Astrocyte (in vitro differentiated cells and primary cell): Measurements from ENCODE around the gene MEGF10. TPM values are rescaled to one million over a fixed set of nuclear protein-coding genes. Genes with fewer than 3 reads are reported as not detected.

Experiments
- DNase-seq: peaks from one replicate; pipeline ENCODE4 v3.0.0-alpha.2; 2010; ENCODE audit warnings: low read depth
- FAIRE-seq: peaks from 2 replicates; lab custom pipeline; 2011; peaks lifted over from hg19 to GRCh38; lab: Jason Lieb, UNC
- H2AFZ ChIP-seq: 2 replicates; pipeline ENCODE4 v1.6.0; 2012; ENCODE audit warnings: low read depth, low read length, inconsistent platforms
- H3K27ac ChIP-seq: 2 replicates; pipeline ENCODE4 v1.5.1; 2011; ENCODE audit warnings: low read depth, low read length, inconsistent platforms
- H3K27me3 ChIP-seq: 2 replicates; pipeline ENCODE4 v1.6.0; 2011; ENCODE audit warnings: low read length, inconsistent platforms; ENCODE audit not compliant: insufficient read depth
- H3K36me3 ChIP-seq: 2 replicates; pipeline ENCODE4 v1.5.1; 2011; ENCODE audit warnings: low read length, inconsistent platforms; ENCODE audit not compliant: insufficient read depth
- H3K4me1 ChIP-seq: 2 replicates; pipeline ENCODE4 v1.5.1; 2011; ENCODE audit warnings: low read length, inconsistent platforms; ENCODE audit not compliant: insufficient read depth
- H3K4me2 ChIP-seq: 2 replicates; pipeline ENCODE4 v1.6.0; 2012; ENCODE audit warnings: low read length, inconsistent platforms
- H3K4me3 ChIP-seq: 2 replicates; pipeline ENCODE4 v1.5.1; 2011; ENCODE audit warnings: low read depth, mild to moderate bottlenecking, low read length, inconsistent platforms; ENCODE audit not compliant: insufficient read depth
- H3K79me2 ChIP-seq: 2 replicates; pipeline ENCODE4 v1.6.0; 2012; ENCODE audit warnings: mild to moderate bottlenecking, low read length, inconsistent platforms; ENCODE audit not compliant: insufficient read depth
- H3K9ac ChIP-seq: 2 replicates; pipeline ENCODE4 v1.6.0; 2012; ENCODE audit warnings: mild to moderate bottlenecking, low read length, inconsistent platforms
- H3K9me3 ChIP-seq: 2 replicates; pipeline ENCODE4 v1.5.1; 2012; ENCODE audit warnings: low read depth, mild to moderate bottlenecking, low read length, inconsistent platforms; ENCODE audit not compliant: insufficient read depth
- H4K20me1 ChIP-seq: 2 replicates; pipeline ENCODE4 v1.6.0; 2012; ENCODE audit warnings: low read length, inconsistent platforms; ENCODE audit not compliant: insufficient read depth
- H3K27ac Mint-ChIP-seq: one replicate; pipeline ENCODE4 v1.8.0; 2021; ENCODE audit warnings: mild to moderate bottlenecking, mixed read lengths; ENCODE audit not compliant: unreplicated experiment
- H3K27me3 Mint-ChIP-seq: one replicate; pipeline ENCODE4 v1.8.0; 2021; ENCODE audit warnings: low read depth, mixed read lengths; ENCODE audit not compliant: unreplicated experiment
- H3K36me3 Mint-ChIP-seq: one replicate; pipeline ENCODE4 v1.8.0; 2021; ENCODE audit warnings: low read depth, mixed read lengths; ENCODE audit not compliant: unreplicated experiment
- H3K4me1 Mint-ChIP-seq: one replicate; pipeline ENCODE4 v1.8.0; 2021; ENCODE audit warnings: low read depth, mixed read lengths; ENCODE audit not compliant: unreplicated experiment
- H3K4me3 Mint-ChIP-seq: one replicate; pipeline ENCODE4 v1.8.0; 2021; ENCODE audit warnings: mild to moderate bottlenecking, moderate library complexity, mixed read lengths; ENCODE audit not compliant: unreplicated experiment
- H3K9me3 Mint-ChIP-seq: one replicate; pipeline ENCODE4 v1.8.0; 2021; ENCODE audit warnings: mild to moderate bottlenecking, mixed read lengths; ENCODE audit not compliant: unreplicated experiment
- EZH2 ChIP-seq: IDR thresholded peaks from 2 replicates; pipeline ENCODE4 v1.6.1; 2012; ENCODE audit warnings: mild to moderate bottlenecking, low read length, inconsistent platforms; ENCODE audit not compliant: insufficient read depth
- total RNA-seq: library from RNA; stranded (reverse); gene quantifications from 2 replicates; pipeline ENCODE4 v1.2.1, GENCODE V29; 2021
- TF ChIP-seq, protein P1 (sequence below): IDR thresholded peaks from 2 replicates; pipeline ENCODE4 v1.5.1; 2011; ENCODE audit warnings: low read depth, mild to moderate bottlenecking, inconsistent platforms, low read length, moderate library complexity; ENCODE audit not compliant: insufficient read depth

MEGF10 gene
- total RNA-seq, 1 donor from 2014 or later: 15.8 TPM

DNA sequence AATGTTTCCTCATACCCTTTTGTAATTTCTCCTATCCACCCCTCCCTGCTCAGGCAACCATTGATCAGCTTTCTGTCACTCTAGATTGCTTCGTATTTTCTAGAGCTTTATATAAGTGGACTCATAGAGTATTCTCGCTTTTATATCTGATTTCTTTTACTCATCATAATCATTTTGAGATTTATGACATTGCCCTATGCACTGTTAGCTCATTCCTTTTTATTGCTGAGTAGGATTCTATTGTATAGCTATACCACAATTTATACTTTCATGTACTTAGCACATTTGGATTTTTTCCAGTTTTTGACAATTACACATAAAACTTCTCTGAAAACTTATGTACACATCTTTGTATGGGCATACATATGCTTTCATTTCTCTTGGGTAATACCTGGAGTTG, 68.9 kb downstream of the MEGF10 start:
- H3K27ac Mint-ChIP-seq: no peak overlapping the region

DNA sequence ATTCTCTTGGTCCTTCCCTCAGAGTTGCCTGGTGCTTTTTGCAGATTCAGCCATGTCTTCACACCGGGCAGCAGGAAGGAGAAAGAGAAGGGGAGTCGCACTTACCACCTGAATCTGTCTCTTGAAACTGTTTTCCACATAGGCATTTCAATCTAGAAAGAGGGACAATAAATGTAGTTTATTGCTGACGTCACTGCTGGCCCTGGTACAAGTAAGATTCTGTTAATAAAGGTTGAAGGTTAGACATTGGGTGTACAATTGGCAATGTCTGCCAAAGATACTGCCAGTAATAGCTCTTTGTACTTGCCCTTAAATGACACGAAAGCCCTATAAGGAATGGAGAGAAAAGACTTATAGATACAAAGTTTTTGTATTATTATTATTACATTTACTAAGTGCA, 72.8 kb downstream of the MEGF10 start:
- Histone ChIP-seq H3K4me3 (no peak overlapping the region), H3K4me1 (no peaks in the 10 kb centered on the region), H4K20me1 (no peaks in the 10 kb centered on the region), H3K79me2 (no peaks in the 10 kb centered on the region), H3K4me2 (no peak overlapping the region), H3K27ac (no peak overlapping the region), H3K27me3 (peaks cover 20% of the 10 kb centered on the region), H2AFZ (no peak overlapping the region), H3K36me3 (no peaks in the 10 kb centered on the region), H3K9ac (no peak overlapping the region), H3K9me3 (no peaks in the 10 kb centered on the region)
- Mint-ChIP-seq H3K4me1 (peaks cover 8% of the 10 kb centered on the region), H3K27me3 (no peaks in the 10 kb centered on the region), H3K27ac (no peak overlapping the region), H3K9me3 (no peaks in the 10 kb centered on the region), H3K4me3 (no peak overlapping the region), H3K36me3 (peaks cover 5% of the 10 kb centered on the region)
- FAIRE-seq (no peak), DNase-seq (no peak)
- TF ChIP-seq, protein P1, sequence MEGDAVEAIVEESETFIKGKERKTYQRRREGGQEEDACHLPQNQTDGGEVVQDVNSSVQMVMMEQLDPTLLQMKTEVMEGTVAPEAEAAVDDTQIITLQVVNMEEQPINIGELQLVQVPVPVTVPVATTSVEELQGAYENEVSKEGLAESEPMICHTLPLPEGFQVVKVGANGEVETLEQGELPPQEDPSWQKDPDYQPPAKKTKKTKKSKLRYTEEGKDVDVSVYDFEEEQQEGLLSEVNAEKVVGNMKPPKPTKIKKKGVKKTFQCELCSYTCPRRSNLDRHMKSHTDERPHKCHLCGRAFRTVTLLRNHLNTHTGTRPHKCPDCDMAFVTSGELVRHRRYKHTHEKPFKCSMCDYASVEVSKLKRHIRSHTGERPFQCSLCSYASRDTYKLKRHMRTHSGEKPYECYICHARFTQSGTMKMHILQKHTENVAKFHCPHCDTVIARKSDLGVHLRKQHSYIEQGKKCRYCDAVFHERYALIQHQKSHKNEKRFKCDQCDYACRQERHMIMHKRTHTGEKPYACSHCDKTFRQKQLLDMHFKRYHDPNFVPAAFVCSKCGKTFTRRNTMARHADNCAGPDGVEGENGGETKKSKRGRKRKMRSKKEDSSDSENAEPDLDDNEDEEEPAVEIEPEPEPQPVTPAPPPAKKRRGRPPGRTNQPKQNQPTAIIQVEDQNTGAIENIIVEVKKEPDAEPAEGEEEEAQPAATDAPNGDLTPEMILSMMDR: no peak
- TF ChIP-seq EZH2: no peak

More for the DNA sequence above, 68.9 kb downstream of the MEGF10 start:
- no peak for DNase-seq
- Histone ChIP-seq H3K27ac (no peak overlapping the region), H3K4me1 (peaks cover 4% of the 10 kb centered on the region), H3K9me3 (no peaks in the 10 kb centered on the region), H3K27me3 (peaks cover 6% of the 10 kb centered on the region), H3K9ac (no peak overlapping the region), H3K4me2 (no peak overlapping the region), H2AFZ (no peak overlapping the region), H3K4me3 (no peak overlapping the region), H3K36me3 (no peaks in the 10 kb centered on the region), H3K79me2 (no peaks in the 10 kb centered on the region), H4K20me1 (no peaks in the 10 kb centered on the region)
- Mint-ChIP-seq H3K36me3 (peaks cover 3% of the 10 kb centered on the region), H3K4me1 (peaks cover 14% of the 10 kb centered on the region), H3K4me3 (no peak overlapping the region), H3K9me3 (no peaks in the 10 kb centered on the region), H3K27me3 (no peaks in the 10 kb centered on the region)
- TF ChIP-seq, protein P1: no peak
- no peak for TF ChIP-seq EZH2
- FAIRE-seq: no peak

DNA sequence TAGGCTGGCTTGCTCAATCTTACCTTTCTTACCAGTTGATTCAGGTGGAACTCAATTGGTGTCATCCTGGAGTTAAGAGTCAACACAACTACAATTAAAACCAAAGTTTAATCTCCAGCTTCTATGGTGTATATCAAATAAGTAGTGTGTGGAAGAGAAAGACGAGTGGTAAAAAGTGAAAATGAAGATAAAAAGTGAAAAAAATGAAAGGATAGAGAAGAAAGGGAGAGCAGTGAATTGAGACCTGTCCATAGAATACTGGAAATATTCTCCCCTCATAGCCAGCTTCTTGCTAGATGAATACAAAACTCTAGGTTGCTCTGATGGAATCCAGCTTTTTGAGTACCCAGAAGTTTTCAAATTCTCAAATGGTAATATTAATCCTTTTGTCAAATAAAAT, 76.4 kb downstream of the MEGF10 start:
- Histone ChIP-seq H2AFZ (no peak overlapping the region), H3K4me2 (no peak overlapping the region), H3K9me3 (no peaks in the 10 kb centered on the region), H3K9ac (no peak overlapping the region), H3K27me3 (peaks cover 28% of the 10 kb centered on the region), H4K20me1 (no peaks in the 10 kb centered on the region), H3K4me1 (peaks cover 14% of the 10 kb centered on the region), H3K27ac (no peak overlapping the region), H3K79me2 (no peaks in the 10 kb centered on the region), H3K36me3 (no peaks in the 10 kb centered on the region), H3K4me3 (no peak overlapping the region)
- Mint-ChIP-seq H3K36me3 (peaks cover 5% of the 10 kb centered on the region), H3K4me1 (peaks cover 15% of the 10 kb centered on the region), H3K27ac (no peak overlapping the region), H3K27me3 (no peaks in the 10 kb centered on the region), H3K9me3 (no peaks in the 10 kb centered on the region), H3K4me3 (no peak overlapping the region)
- DNase-seq: no peak
- TF ChIP-seq EZH2: no peak
- TF ChIP-seq, protein P1: no peak
- FAIRE-seq: no peak
